ENCODE results near the gene MRPL20.

The MRPL20 gene

GRCh38 chr1:1402072-1402900 lies 4.8 kb downstream of the MRPL20 start:
- peak; percentile 45 for DNase-seq (ENCODE audit: low read depth)
- TF ChIP-seq CTCF (IDR thresholded peaks at IDR 0.05; ENCODE audit: control insufficient read depth, extremely low read depth, insufficient read depth) = peak; percentile 84

DNA sequence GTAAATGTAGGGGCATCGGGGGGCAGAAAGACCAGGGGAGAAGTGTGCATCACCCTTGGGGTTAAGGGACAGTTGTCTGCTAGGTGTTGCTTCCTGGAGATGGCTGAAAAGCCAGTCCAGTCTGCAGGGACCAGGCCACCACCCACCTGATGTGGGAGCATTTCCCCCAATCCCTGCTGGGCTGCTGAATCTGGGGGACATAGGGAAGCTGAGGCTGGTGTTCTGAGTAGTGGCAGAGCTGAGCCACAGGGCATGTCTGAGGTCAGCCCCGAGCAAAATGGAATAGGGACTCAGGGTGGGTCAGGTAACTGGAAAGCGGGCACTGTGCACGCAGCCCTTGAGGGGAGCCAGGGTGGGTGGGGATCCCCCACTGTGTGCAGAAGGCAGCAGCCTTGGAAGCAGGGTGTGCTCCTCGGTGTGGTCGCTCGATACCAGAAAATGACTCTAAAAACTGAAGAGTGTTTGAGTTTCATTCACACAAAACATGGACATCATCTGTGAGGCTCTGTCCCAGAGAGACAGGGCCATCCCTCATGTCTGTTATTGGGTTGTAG lies 5.6 kb downstream of the MRPL20 start:
- no peak for DNase-seq (ENCODE audit: low read depth)
- no peak for TF ChIP-seq CTCF (IDR thresholded peaks at IDR 0.05; ENCODE audit: control insufficient read depth, extremely low read depth, insufficient read depth)
- no peak overlapping the region for H3K4me3 ChIP-seq (ENCODE audit: low read depth, low read length)

More at GRCh38 chr1:1402072-1402900, 4.8 kb downstream of the MRPL20 start:
- no peak overlapping the region for H3K4me3 ChIP-seq (ENCODE audit: low read depth, low read length)

DNA sequence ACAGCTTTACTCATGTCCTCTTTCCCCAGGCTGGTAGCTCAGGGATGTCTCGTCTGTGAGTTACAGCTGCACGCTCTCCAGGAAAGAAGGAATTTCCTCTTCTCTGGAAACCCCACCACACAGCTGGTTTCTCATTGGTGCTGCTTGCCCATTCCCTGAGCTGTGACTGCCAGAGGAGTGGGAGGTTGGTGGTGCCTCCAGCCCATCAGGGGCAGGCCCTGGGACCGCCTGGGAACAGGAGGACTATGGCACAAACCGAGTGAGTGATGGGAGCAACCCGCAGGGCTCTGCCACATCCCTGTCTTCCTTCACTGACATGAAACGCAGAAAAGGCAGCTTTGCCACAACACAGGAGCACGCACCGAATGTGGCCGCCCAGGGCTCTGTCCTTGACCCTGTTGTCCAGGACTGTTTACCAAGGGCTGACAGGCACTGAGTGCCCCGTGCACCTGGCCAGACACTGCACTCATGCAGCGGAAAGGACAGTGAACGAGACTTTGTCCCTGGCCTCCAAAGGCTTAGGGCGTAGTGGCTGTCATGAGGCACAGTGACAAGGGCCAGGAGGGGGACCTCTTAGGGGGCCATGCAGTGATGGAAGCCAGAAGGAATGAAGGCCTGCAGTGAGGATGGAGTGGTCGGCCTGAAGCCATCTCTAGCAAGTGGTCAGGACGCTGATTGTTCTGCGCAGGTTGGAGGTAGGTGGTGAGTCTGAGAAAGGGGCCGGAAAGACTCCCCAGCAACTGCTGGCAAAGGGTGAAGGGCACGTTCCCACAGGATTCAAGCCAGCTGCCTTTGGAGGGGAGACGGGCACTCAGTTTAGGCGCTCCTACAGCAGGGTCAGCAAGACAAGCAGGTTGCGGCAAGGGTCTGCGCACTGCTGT lies 6.3 kb downstream of the MRPL20 start:
- no peak for TF ChIP-seq CTCF (IDR thresholded peaks at IDR 0.05; ENCODE audit: control insufficient read depth, extremely low read depth, insufficient read depth)
- DNase-seq (ENCODE audit: low read depth) = no peak
- H3K4me3 ChIP-seq (ENCODE audit: low read depth, low read length) = peak overlapping the region; percentile 99

DNA sequence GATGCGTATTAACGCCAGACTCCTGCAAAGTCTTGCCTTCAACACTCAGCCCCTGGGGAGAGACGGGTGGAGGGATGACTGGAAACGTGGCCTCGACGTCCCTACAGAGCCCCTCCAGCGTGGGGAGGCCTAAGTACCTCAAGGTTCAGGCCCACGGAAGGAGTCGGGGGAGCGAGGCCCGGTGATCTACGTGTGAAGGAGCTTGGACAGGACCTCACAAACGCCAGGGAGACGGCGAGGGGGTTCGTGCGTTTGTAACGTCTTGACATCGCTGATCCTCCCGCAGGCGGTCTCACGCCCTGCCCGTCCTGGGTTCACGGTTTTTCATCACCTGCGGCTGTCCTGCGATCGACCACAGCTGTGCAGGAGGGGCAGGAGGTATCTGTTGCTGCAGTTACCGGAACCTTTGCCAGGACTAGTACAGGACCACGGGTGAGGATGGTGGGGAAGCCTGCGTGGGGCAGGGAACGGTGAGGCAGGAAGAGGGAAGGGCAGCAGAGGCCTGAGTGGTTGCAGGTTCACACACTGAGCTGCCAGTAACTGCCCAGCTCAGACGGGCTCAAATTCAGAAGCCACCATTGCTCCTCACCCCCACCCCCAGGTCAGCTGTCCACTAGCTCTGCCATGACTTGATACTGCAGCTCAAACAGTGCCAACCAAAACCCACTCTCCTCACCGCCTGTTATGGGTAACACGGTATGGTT lies 7.1 kb downstream of the MRPL20 start:
- DNase-seq (ENCODE audit: low read depth) = no peak
- H3K4me3 ChIP-seq (ENCODE audit: low read depth, low read length) = peak overlapping the region; percentile 99
- no peak for TF ChIP-seq CTCF (IDR thresholded peaks at IDR 0.05; ENCODE audit: control insufficient read depth, extremely low read depth, insufficient read depth)

GRCh38 chr1:1399187-1399871 lies 7.8 kb downstream of the MRPL20 start, which contains the start of gene CCNL2:
Gene CCNL2 (minus strand): TSS chr1:1399335. CDS start chr1:1399306, 29 bp downstream.
- peak; percentile 92 for DNase-seq (ENCODE audit: low read depth)
- peak; percentile 35 for TF ChIP-seq CTCF (IDR thresholded peaks at IDR 0.05; ENCODE audit: control insufficient read depth, extremely low read depth, insufficient read depth)
- H3K4me3 ChIP-seq (ENCODE audit: low read depth, low read length) = peak within 1 kb of the TSS; percentile 99
